SHP77 treated with DMSO at 0.1 percent for 48 hours (cell line): ENCODE results near the gene DSG4.
"Not testable (repeated sequence)": the region's sequence is repeated elsewhere in the genome, so short reads cannot be mapped to it uniquely, and the experiment has no call there.

ENCODE experiments used
- DNase-seq: peaks from one replicate; lab custom pipeline; 2025; lab: John Stamatoyannopoulos, UW

DSG4 gene

GRCh38 chr18:31376477-31376876 is at the start of gene DSG4:
Gene DSG4 (plus strand): TSS chr18:31376777. CDS start chr18:31376912, 135 bp downstream.
- no peak for DNase-seq

DNA sequence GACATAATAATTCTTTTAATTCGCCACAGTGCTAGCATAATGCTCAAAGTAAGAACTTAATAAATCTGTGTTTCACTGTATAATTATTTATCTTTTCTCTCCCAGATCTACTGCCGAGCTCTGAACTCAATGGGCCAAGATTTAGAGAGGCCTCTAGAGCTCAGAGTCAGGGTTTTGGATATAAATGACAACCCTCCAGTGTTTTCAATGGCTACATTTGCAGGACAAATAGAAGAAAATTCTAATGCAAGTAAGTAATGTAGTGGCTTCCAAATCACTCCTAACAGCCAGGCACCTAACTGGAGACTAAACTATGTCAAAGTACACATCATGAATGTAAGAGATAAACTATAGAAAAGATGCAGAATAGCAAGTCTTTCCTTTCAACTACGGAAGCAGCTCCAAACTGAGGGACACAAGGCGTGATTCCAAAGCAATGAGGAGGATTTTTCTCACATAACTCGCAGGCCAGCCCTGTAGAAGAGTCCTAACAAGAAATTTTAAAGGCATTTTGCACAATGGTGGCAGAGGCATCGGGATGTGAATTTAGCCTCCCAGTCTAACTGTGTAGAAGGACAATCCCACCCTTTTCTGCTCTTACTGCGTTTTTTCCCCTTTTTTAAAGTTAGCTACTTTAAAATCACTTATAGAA is 46.7 kb upstream of the DSG4 start:
- no peak for DNase-seq

DNA sequence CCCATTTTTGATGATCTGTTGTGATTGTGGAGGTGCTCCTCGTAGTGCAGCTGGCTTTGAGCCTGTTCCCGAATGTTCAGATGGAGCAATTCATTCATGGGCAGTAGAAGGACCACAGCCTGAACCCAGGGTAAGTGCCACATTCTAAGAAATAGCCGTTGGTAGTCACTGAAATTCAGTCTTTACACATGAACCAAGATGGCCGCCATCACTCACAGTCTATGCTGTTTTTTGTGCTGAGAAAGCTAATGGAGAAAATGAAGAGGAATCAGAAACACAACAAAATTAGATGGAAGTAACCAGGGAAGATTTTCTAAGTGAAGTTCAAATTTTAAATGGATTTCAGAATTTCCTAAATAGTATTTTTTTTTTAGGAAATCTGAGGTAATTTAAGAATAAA is 33.1 kb upstream of the DSG4 start:
- DNase-seq: no peak

DNA sequence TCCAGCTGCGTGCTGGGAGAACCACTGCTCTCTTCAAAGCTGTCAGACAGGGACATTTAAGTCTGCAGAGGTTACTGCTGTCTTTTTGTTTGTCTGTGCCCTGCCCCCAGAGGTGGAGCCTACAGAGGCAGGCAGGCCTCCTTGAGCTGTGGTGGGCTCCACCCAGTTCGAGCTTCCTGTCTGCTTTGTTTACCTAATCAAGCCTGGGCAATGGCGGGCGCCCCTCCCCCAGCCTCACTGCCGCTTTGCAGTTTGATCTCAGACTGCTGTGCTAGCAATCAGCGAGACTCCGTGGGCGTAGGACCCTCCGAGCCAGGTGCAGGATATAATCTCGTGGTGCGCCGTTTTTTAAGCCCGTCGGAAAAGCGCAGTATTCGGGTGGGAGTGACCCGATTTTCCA is 23.2 kb upstream of the DSG4 start:
- not testable (repeated sequence) for DNase-seq

GRCh38 chr18:31354990-31355389 is 21.6 kb upstream of the DSG4 start:
- DNase-seq: no peak

DNA sequence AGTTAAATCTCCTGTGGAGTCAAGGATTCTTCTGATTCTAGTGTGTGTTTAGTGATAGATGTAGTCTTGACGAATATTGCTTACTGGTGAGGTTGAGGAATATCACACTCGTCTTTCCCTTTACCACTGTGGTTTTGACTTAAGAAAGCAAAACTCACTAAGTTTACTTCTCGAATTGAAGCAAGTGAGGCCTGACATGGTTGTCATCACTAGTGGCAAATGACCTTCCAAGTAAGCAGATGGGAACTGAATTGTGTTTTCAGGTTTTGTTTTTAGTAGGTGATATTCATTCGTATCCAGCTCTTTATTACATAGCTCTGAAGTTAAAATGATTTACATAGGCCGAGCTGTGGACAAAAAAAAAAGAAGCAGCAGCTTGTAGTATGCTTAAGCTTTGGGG is 20.6 kb upstream of the DSG4 start:
- DNase-seq: no peak

DNA sequence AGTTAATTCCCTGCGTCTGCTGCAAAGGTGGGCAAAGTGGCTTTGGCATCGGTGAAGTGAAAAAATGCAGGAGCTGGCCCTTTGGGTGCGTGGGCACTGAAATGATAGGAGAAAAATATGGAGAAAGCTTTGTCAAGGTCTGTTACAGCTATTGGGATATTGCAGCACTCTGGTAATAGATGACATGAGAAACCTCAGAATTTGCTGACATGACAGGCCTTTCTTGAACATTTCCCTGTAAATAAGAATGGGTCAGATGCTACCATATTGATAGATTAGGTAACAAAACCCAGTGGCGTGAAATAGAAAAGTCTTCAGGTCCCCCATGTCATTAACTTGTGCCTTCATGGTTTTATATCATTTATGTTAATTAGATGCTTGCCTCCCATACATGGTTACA is 12.4 kb upstream of the DSG4 start:
- DNase-seq: no peak

DNA sequence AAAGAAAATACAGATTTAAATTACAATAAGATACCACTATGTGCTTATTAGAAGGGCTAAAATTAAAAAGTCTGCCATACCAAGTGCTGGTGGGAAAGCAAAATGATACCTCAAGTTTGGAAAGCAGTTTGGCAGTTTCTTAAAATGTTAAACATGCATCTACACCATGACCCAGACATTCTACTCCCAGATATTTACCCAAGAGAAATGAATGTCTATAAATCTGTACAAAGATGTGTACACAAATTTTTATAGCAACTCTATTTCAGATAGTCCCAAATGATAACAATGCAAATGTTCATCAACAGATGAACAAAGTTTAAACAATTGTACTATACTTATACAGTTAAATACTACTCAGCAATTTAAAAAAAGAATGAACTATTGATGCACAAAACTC is 7.1 kb upstream of the DSG4 start:
- DNase-seq: no peak

DNA sequence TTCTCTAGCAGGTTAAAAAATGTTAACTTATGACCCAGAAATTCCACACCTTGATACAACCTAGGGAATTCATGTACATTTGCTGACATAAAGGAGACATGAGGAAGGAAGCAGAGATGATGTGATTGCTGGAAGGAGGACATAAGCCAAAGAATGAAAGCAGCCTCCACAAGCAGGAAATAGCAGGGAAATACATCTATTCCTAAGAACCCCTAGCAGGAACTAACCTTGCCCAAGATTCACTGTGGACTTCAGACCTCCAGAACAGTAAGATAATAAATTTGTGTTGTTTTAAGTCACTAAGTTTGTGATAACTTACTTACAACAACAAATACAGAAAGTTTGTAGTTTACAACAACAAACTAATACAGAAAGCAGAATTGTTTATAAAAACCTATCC is 4.6 kb upstream of the DSG4 start:
- DNase-seq: no peak

GRCh38 chr18:31373641-31374040 is 2.9 kb upstream of the DSG4 start:
- DNase-seq: peak; percentile 7

DNA sequence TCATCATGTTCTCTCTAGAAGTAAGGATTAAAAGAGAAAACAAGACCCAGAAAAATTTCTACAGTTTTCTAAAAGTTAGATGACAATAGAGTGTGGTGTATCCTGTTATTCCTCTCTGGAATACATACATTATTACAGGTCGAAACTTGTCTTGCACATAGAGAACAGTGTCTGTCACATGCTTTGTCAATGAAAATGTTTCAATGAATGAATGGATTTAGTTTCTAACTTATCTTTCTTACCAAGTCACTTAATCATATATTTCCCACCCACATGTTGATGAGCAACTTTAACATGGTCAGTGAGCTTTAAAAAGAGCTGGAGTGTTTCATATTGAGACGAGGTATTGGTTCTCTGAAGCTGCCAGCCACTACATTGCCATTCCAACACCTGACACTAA is 4.3 kb downstream of the DSG4 start:
- no peak for DNase-seq

GRCh38 chr18:31382107-31382506 is 5.5 kb downstream of the DSG4 start:
- no peak for DNase-seq

- no peak for DNase-seq
These were observed 10.2 kb downstream of the DSG4 start for GRCh38 chr18:31386741-31387140.

DNA sequence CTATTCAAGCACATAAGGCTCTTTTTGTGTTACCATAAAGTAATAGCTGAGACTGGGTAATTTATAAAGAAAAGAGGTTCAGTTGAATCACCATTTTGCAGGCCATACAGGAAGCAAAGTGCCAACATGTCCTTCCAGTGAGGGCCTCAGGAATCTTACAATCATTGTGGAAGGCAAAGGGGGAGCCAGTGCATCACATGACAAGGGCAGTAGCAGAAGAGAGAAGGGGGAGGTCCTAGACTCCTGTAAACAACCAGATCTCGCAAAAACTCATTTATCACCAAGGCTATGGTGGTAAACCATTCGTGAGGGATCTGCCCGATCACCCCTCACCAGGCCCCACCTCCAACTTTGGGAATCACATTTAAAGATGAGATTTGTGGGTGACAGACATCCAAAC is 16.7 kb downstream of the DSG4 start:
- DNase-seq: no peak

- DNase-seq: no peak
These were observed 20.4 kb downstream of the DSG4 start for GRCh38 chr18:31396796-31397612.

GRCh38 chr18:31398191-31398590 is 21.6 kb downstream of the DSG4 start:
- no peak for DNase-seq

- no peak for DNase-seq
These were observed 22.9 kb downstream of the DSG4 start for GRCh38 chr18:31399306-31400032.

DNA sequence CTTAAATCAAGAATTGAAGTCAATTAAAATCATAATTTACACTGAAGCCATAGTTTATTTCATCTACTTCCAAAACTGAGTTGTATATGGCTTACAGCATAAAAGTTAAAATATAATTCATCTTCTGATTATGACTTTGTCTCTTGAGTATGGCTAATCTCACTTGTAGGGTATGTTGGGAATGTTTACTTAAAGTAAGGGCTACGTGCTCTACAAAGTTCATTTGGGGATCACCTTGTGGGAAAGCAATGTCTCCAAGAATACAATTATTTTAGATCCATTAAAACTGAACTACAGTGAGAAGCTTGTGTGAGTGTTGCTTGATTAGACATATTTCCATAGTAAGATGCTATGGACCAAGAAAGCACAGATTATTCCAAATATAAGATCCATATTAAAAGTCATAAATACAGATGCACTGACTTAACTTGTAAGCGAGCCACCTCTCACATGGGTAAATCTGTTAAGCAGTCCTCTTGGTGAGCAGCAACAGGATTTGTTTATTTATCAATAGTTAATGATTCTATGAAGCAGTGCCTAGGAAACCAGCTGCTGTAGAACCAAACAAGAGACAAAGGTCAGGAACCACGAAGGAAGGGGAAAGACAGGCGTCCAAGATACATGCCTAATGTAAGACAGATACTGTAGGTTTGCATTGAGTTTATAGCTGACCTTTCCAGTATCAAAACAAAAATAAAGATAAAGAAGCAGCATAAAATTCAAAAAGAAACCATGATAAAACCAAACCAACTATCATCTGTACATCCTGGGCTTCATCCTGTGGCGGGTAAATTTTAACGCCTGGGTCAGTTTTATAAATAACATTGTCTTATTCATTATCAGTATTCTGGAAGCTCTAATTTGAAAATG is 24.8 kb downstream of the DSG4 start:
- no peak for DNase-seq

GRCh38 chr18:31402026-31402373 is 25.4 kb downstream of the DSG4 start:
- DNase-seq: no peak

GRCh38 chr18:31403409-31403808 is 26.8 kb downstream of the DSG4 start:
- DNase-seq: no peak

- no peak for DNase-seq
These were observed 31.1 kb downstream of the DSG4 start for GRCh38 chr18:31407649-31408048.

DNA sequence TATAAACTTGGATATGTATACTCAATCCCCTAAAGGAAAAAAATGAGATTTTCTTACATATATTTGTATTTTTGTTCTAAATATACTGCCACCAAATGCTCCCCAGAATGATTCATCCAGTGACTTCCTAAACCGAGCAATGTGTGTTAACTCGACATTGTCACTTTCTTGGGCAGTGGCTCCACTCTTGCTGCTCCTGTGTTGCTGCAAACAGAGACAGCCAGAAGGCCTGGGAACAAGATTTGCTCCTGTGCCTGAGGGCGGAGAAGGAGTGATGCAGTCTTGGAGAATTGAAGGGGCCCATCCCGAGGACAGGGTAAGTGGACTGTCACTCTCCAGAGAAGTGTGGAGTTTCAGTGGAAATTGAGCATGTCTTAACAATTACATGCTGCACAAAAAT is 32.7 kb downstream of the DSG4 start:
- DNase-seq: no peak
